Uterus (tissue), 4 donors: ENCODE measurements around the gene MPG. TPM values are rescaled to one million over a fixed set of nuclear protein-coding genes. Genes with fewer than 3 reads are reported as not detected.

ENCODE experiments used
- DNase-seq, 2 donors: peaks; one replicate each; pipeline ENCODE4 v3.0.0-alpha.2; 2019 to 2020
- H3K27ac ChIP-seq, 2 donors: fragments of 200-600 bp; sonication (generic); 1 replicate in 1 of 2; 2 replicates in 1 of 2; pipeline ENCODE4 v1.5.1; 2016 to 2018
- H3K27me3 ChIP-seq, 2 donors: fragments of 200-600 bp; sonication (generic); one replicate each; pipeline ENCODE4 v1.5.1; 2018 to 2019; ENCODE audit warnings: control low read depth in 1 of 2
- H3K36me3 ChIP-seq, 2 donors: fragments of 200-600 bp; sonication (generic); one replicate each; pipeline ENCODE4 v1.5.1; 2019; ENCODE audit warnings: control low read depth in 1 of 2
- H3K4me1 ChIP-seq, 2 donors: fragments of 200-600 bp; sonication (generic); one replicate each; pipeline ENCODE4 v1.5.1; 2018 to 2019; ENCODE audit warnings: control low read depth in 1 of 2
- H3K4me3 ChIP-seq, 2 donors: fragments of 200-600 bp; sonication (generic); 1 replicate in 1 of 2; 2 replicates in 1 of 2; pipeline ENCODE4 v1.5.1; 2018 to 2019; ENCODE audit warnings: mild to moderate bottlenecking in 1 of 2
- H3K9me3 ChIP-seq, 2 donors: fragments of 200-600 bp; sonication (generic); one replicate each; pipeline ENCODE4 v1.5.1; 2019; ENCODE audit warnings: control low read depth in 1 of 2
- CTCF ChIP-seq, 4 experiments: fragments of 200-600 bp in 2 of 4; fragments of 450-650 bp in 2 of 4; sonication (generic) in 2 of 4; IDR thresholded peaks; one replicate each; pipeline ENCODE4 v1.5.1; 2016 to 2019; ENCODE audit warnings: antibody characterized with exemption in 4 of 4, mild to moderate bottlenecking in 2 of 4, moderate library complexity in 1 of 4
- POLR2A ChIP-seq, 2 donors: fragments of 450-650 bp; IDR thresholded peaks; one replicate each; pipeline ENCODE4 v1.6.1; 2016; ENCODE audit warnings: antibody characterized with exemption in 2 of 2, mild to moderate bottlenecking in 1 of 2, moderate library complexity in 1 of 2
- intact Hi-C: fragments of 100-400 bp; cut with DNase I; formaldehyde crosslinking; loops from one replicate; pipeline ENCODE4 v1.15.1; 2023; ENCODE audit warnings: low total_unique reads
- total RNA-seq, 4 donors: library from RNA; depleted of rRNA in 3 of 4; stranded (reverse); fragments of >200 nt in 3 of 4; gene quantifications; one replicate each; pipeline versions ENCODE4 v1.1.0 to v1.2.4, GENCODE V29; 2014 to 2023
- donor health status: DM: yes; HTN: yes; CAD: no.

MPG gene
- total RNA-seq, 4 donors from 2014 or later, result 35.7 to 305 (median 63.7) TPM

GRCh38 chr16:86483-86952, 8.5 kb downstream of the MPG start:
- no peak for TF ChIP-seq CTCF (IDR thresholded peaks at IDR 0.05)
- no peak for TF ChIP-seq POLR2A (IDR thresholded peaks at IDR 0.05)
- intact Hi-C loops, result no loop called here
- Histone ChIP-seq H3K4me1 (peaks cover 0 to 17% of the 10 kb centered on the region in 2 donors), H3K4me3 (no peak overlapping the region), H3K9me3 (no peaks in the 10 kb centered on the region), H3K27ac (no peak overlapping the region), H3K36me3 (no peaks in the 10 kb centered on the region), H3K27me3 (no peaks in the 10 kb centered on the region)
- DNase-seq, result no peak

- TF ChIP-seq CTCF (IDR thresholded peaks at IDR 0.05) (no peak), POLR2A (IDR thresholded peaks at IDR 0.05) (no peak)
- intact Hi-C loops, result no loop called here
- Histone ChIP-seq H3K36me3 (no peaks in the 10 kb centered on the region), H3K27me3 (no peaks in the 10 kb centered on the region), H3K27ac (no peak overlapping the region), H3K4me1 (peaks cover 0 to 17% of the 10 kb centered on the region in 2 donors), H3K4me3 (no peak overlapping the region), H3K9me3 (no peaks in the 10 kb centered on the region)
- DNase-seq, result no peak
Observed at GRCh38 chr16:88613-89012, 10.6 kb downstream of the MPG start.

GRCh38 chr16:89391-90302, 11.6 kb downstream of the MPG start:
- Histone ChIP-seq H3K4me3 (no peak overlapping the region), H3K9me3 (no peaks in the 10 kb centered on the region), H3K36me3 (no peaks in the 10 kb centered on the region), H3K4me1 (peaks cover 0 to 6% of the 10 kb centered on the region in 2 donors), H3K27me3 (no peaks in the 10 kb centered on the region), H3K27ac (no peak overlapping the region)
- intact Hi-C loops, result no loop called here
- DNase-seq, result no peak
- no peak for TF ChIP-seq CTCF (IDR thresholded peaks at IDR 0.05)
- no peak for TF ChIP-seq POLR2A (IDR thresholded peaks at IDR 0.05)

- no peak for DNase-seq
- no peaks in the 10 kb centered on the region for H3K4me1 ChIP-seq
- intact Hi-C loops, result no loop called here
- H3K9me3 ChIP-seq, result no peaks in the 10 kb centered on the region
- H3K27me3 ChIP-seq, result no peaks in the 10 kb centered on the region
- H3K27ac ChIP-seq, result no peak overlapping the region
- H3K36me3 ChIP-seq, result no peaks in the 10 kb centered on the region
- TF ChIP-seq POLR2A (IDR thresholded peaks at IDR 0.05) (no peak), CTCF (IDR thresholded peaks at IDR 0.05) (no peak)
- H3K4me3 ChIP-seq, result no peak overlapping the region
Observed at GRCh38 chr16:91484-91883, 13.5 kb downstream of the MPG start.
